Right lobe of liver (tissue), 6 donors: Measurements from ENCODE around the gene PSMD3. TPM values are rescaled to one million over a fixed set of nuclear protein-coding genes. Genes with fewer than 3 reads are reported as not detected.

Experiments used
- ATAC-seq, 4 donors: fragments of 200-7000 bp; cut with Tn5 transposase; one replicate each; pipeline ENCODE4 v1.9.1; 2020; ENCODE audit warnings: mild to moderate bottlenecking in 4 of 4, moderate library complexity in 4 of 4
- DNase-seq, 3 donors: peaks; one replicate each; pipeline ENCODE4 v3.0.0-alpha.2; 2020
- H3K27ac ChIP-seq, 3 donors: fragments of 200-600 bp; one replicate each; pipeline ENCODE4 v1.8.0; 2022
- H3K27me3 ChIP-seq, 2 donors: fragments of 200-600 bp; one replicate each; pipeline ENCODE4 v1.8.0; 2022
- H3K36me3 ChIP-seq, 4 donors: fragments of 200-600 bp; sonication (generic) in 1 of 4; one replicate each; pipeline versions ENCODE4 v1.5.1 to v1.8.0; 2017 to 2022; ENCODE audit warnings: control low read depth in 1 of 4
- H3K4me1 ChIP-seq, 4 donors: fragments of 200-600 bp; sonication (generic) in 1 of 4; one replicate each; pipeline versions ENCODE4 v1.5.1 to v1.8.0; 2017 to 2022; ENCODE audit warnings: control low read depth in 1 of 4
- H3K4me3 ChIP-seq, 3 donors: fragments of 200-600 bp; one replicate each; pipeline ENCODE4 v1.8.0; 2022
- H3K9me3 ChIP-seq, 4 donors: fragments of 200-600 bp; sonication (generic) in 1 of 4; one replicate each; pipeline versions ENCODE4 v1.5.1 to v1.8.0; 2017 to 2022; ENCODE audit warnings: control low read depth in 1 of 4
- CTCF ChIP-seq, 4 donors: fragments of 200-600 bp in 3 of 4; fragments of 450-650 bp in 1 of 4; IDR thresholded peaks; one replicate each; pipeline versions ENCODE4 v1.5.1 to v1.8.0; 2016 to 2022; ENCODE audit warnings: antibody characterized with exemption in 4 of 4, mild to moderate bottlenecking in 2 of 4
- POLR2A ChIP-seq: fragments of 450-650 bp; IDR thresholded peaks from one replicate; pipeline ENCODE4 v1.6.1; 2017; ENCODE audit warnings: antibody characterized with exemption, mild to moderate bottlenecking
- WGBS: methylation state at CpG from one replicate; pipeline ENCODE4 v1.1.6; 2018; ENCODE audit warnings: low coverage, low lambda C conversion rate; ENCODE audit not compliant: insufficient coverage; ENCODE audit errors: missing lambda C conversion rate; 5-methylcytosine and 5-hydroxymethylcytosine counted together
- intact Hi-C, 2 donors: fragments of 100-400 bp; cut with DNase I; formaldehyde crosslinking; loops; one replicate each; pipeline versions ENCODE4 v1.11.2 to v1.14.1; 2022
- total RNA-seq, 6 experiments: library from RNA; depleted of rRNA in 2 of 6; stranded (reverse); fragments of >200 nt in 2 of 6; fragmentation: NEBNext Ultra II Directional in 3 of 6; extraction: Animal tissue kit (Norgen Biotek cat#: 25700) in 3 of 6; gene quantifications; one replicate each; pipeline versions ENCODE4 v1.1.0 to v1.2.4, GENCODE V29; 2016 to 2023
- donor health status: DM: no; HTN: yes; CAD: no.
- donor health status: DM: no; HTN: no; CAD: no.
- donor health status: DM: no; HTN: no; CAD: no.
- donor health status: DM: no; HTN: yes; CAD: no.
- donor health status: DM: no; HTN: yes; CAD: no.

The PSMD3 gene
- total RNA-seq, 6 experiments from 2014 or later: 58.3 to 85.3 (median 67.4) TPM

DNA sequence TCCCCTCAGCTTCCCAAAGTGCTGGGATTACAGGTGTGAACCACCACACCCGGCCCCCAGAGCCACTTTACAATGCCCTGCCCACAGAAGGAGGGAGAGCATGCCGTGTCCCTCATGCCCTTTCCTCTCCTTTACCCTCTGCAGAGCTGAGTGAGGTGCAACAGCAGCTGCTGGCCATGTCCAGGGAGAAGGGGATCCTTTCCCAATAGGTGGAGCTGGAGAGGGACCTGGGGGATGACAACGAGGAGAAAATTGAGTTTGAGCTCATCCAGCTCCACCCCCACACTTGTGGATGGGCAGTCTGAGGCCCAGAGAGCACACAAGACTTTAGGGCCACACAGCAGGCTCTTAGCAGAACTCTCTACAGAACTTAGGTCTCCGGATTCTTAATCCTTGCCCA is 25.7 kb upstream of the PSMD3 start:
- 33% methylated on average over 1 of the region's 4 CpGs for WGBS

GRCh38 chr17:39955726-39956225 is 24.8 kb upstream of the PSMD3 start:
- TF ChIP-seq CTCF (IDR thresholded peaks at IDR 0.05) (no peak), POLR2A (no peak)
- no peaks in the 10 kb centered on the region for H3K36me3 ChIP-seq
- H3K27me3 ChIP-seq: no peaks in the 10 kb centered on the region
- no peak overlapping the region for H3K4me3 ChIP-seq
- ATAC-seq (no peak), DNase-seq (no peak)
- H3K27ac ChIP-seq: no peak overlapping the region
- H3K9me3 ChIP-seq: no peaks in the 10 kb centered on the region
- intact Hi-C loops: no loop called here
- WGBS: 85% methylated on average over 2 of the region's 4 CpGs
- H3K4me1 ChIP-seq: peaks cover 0 to 13% (median 1%) of the 10 kb centered on the region in 4 donors

More for the DNA sequence above, 25.7 kb upstream of the PSMD3 start:
- no peak for DNase-seq
- no peak for ATAC-seq
- Histone ChIP-seq H3K4me1 (peaks cover 0 to 20% (median 5%) of the 10 kb centered on the region in 4 donors), H3K9me3 (no peaks in the 10 kb centered on the region), H3K4me3 (no peak overlapping the region), H3K36me3 (no peaks in the 10 kb centered on the region), H3K27ac (no peak overlapping the region), H3K27me3 (no peaks in the 10 kb centered on the region)
- intact Hi-C loops: no loop called here
- TF ChIP-seq POLR2A: no peak
- no peak for TF ChIP-seq CTCF (IDR thresholded peaks at IDR 0.05)

DNA sequence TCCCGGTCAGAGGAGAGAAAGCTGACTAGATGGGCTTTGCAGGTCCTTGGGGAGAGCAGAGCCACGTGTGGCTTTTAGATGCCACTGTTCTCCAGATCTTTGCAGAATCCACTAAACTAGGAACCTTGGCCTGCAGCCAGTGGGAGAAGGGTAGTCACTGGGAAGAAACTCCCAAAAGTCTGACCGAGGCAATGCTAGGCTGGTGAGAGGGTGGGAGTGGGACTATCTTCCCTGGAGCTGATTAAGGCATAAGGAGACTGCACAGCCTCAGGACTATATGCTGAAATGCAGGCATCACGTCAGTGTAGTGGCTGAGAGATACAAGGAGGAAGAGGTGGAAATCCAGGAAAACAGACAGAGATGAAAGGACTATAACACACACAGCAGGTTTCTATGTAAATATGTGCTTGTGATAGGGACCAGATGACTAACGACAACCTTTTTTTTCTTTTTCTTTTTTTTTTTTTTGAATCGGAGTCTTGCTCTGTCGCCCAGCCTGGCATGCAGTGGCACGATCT is 20.0 kb upstream of the PSMD3 start:
- ATAC-seq: no peak
- no peak overlapping the region for H3K27ac ChIP-seq
- TF ChIP-seq POLR2A (no peak), CTCF (IDR thresholded peaks at IDR 0.05) (no peak)
- WGBS: 71% methylated on average over 5 of the region's 8 CpGs
- no peak overlapping the region for H3K4me3 ChIP-seq
- H3K36me3 ChIP-seq: no peaks in the 10 kb centered on the region
- no peak for DNase-seq
- H3K9me3 ChIP-seq: no peaks in the 10 kb centered on the region
- no peaks in the 10 kb centered on the region for H3K4me1 ChIP-seq
- intact Hi-C loops: loop anchor here in 1 of 2 donors (10.0 kb wide), 1 partner anchor 86 kb away; no protein-coding TSS in a partner anchor
- H3K27me3 ChIP-seq: no peaks in the 10 kb centered on the region

GRCh38 chr17:39962642-39963220 is 17.9 kb upstream of the PSMD3 start, which contains the start of gene GSDMA:
TSS of gene GSDMA (plus strand) at chr17:39963004. CDS start at chr17:39965688, 2,684 bp downstream.
- ATAC-seq (no peak), DNase-seq (no peak)
- Histone ChIP-seq H3K27me3 (no peaks in the 10 kb centered on the region), H3K36me3 (no peaks in the 10 kb centered on the region), H3K9me3 (no peaks in the 10 kb centered on the region), H3K4me3 (no peak within 1 kb of the TSS), H3K4me1 (no peaks in the 10 kb centered on the region), H3K27ac (no peak within 1 kb of the TSS)
- TF ChIP-seq CTCF (IDR thresholded peaks at IDR 0.05): no peak
- TF ChIP-seq POLR2A: no peak
- 23% methylated on average over 3 of the region's 6 CpGs for WGBS
- intact Hi-C loops: loop anchor here in 1 of 2 donors (10.0 kb wide), 1 partner anchor 88 kb away; no protein-coding TSS in a partner anchor
